ENCODE results near the gene CEP131.

GRCh38 chr17:81194941-81195901, 27.5 kb downstream of the CEP131 start:
- TF ChIP-seq, protein P1, sequence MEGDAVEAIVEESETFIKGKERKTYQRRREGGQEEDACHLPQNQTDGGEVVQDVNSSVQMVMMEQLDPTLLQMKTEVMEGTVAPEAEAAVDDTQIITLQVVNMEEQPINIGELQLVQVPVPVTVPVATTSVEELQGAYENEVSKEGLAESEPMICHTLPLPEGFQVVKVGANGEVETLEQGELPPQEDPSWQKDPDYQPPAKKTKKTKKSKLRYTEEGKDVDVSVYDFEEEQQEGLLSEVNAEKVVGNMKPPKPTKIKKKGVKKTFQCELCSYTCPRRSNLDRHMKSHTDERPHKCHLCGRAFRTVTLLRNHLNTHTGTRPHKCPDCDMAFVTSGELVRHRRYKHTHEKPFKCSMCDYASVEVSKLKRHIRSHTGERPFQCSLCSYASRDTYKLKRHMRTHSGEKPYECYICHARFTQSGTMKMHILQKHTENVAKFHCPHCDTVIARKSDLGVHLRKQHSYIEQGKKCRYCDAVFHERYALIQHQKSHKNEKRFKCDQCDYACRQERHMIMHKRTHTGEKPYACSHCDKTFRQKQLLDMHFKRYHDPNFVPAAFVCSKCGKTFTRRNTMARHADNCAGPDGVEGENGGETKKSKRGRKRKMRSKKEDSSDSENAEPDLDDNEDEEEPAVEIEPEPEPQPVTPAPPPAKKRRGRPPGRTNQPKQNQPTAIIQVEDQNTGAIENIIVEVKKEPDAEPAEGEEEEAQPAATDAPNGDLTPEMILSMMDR (IDR thresholded peaks at IDR 0.05; ENCODE audit: poor library complexity, severe bottlenecking): no peak
- TF ChIP-seq EP300 (conservative IDR thresholded peaks at IDR 0.05; ENCODE audit: poor library complexity, severe bottlenecking) (no peak), REST (IDR thresholded peaks at IDR 0.05; ENCODE audit: borderline replicate concordance) (no peak), POLR2AphosphoS5 (IDR thresholded peaks at IDR 0.05) (no peak), EZH2 (IDR thresholded peaks at IDR 0.05; ENCODE audit: borderline replicate concordance, insufficient read depth, low read length, poor library complexity, severe bottlenecking) (no peak), SMC3 (conservative IDR thresholded peaks at IDR 0.05; ENCODE audit: poor library complexity) (no peak), MXI1 (conservative IDR thresholded peaks at IDR 0.05; ENCODE audit: poor library complexity, severe bottlenecking) (no peak), TAF1 (IDR thresholded peaks at IDR 0.05; ENCODE audit: low read depth) (no peak)
